Vagina (tissue), 2 donors: ENCODE data around the gene CAST. TPM values are rescaled to one million over a fixed set of nuclear protein-coding genes. Genes with fewer than 3 reads are reported as not detected.

Experiments
- DNase-seq, 2 donors: peaks; one replicate each; pipeline ENCODE4 v3.0.0-alpha.2; 2017; ENCODE audit errors: extremely low spot score in 2 of 2
- H3K27ac ChIP-seq: fragments of 200-600 bp; sonication (generic); one replicate; pipeline ENCODE4 v1.5.1; 2019
- H3K27me3 ChIP-seq: fragments of 200-600 bp; sonication (generic); one replicate; pipeline ENCODE4 v1.5.1; 2019
- H3K36me3 ChIP-seq, 2 donors: fragments of 200-600 bp; sonication (generic); one replicate each; pipeline ENCODE4 v1.5.1; 2017 to 2019
- H3K4me1 ChIP-seq: fragments of 200-600 bp; sonication (generic); one replicate; pipeline ENCODE4 v1.5.1; 2019
- H3K4me3 ChIP-seq, 2 donors: fragments of 200-600 bp; sonication (generic); 1 replicate in 1 of 2; 2 replicates in 1 of 2; pipeline ENCODE4 v1.5.1; 2016 to 2019
- H3K9me3 ChIP-seq: fragments of 200-600 bp; sonication (generic); one replicate; pipeline ENCODE4 v1.5.1; 2019
- CTCF ChIP-seq, 3 experiments: fragments of 450-650 bp in 2 of 3; fragments of 200-600 bp in 1 of 3; sonication (generic) in 1 of 3; IDR thresholded peaks; one replicate each; pipeline ENCODE4 v1.5.1; 2017 to 2019; ENCODE audit warnings: antibody characterized with exemption in 3 of 3, mild to moderate bottlenecking in 2 of 3, moderate library complexity in 2 of 3
- POLR2A ChIP-seq, 2 donors: fragments of 450-650 bp; IDR thresholded peaks; one replicate each; pipeline ENCODE4 v1.6.1; 2017; ENCODE audit warnings: antibody characterized with exemption in 2 of 2, mild to moderate bottlenecking in 2 of 2, moderate library complexity in 2 of 2
- POLR2AphosphoS5 ChIP-seq, 2 donors: sonication (generic); formaldehyde crosslinking; IDR thresholded peaks; one replicate each; pipeline ENCODE4 v1.9.0; 2017; ENCODE audit warnings: antibody characterized with exemption in 2 of 2, mild to moderate bottlenecking in 2 of 2, low read depth in 1 of 2; ENCODE audit not compliant: insufficient read depth in 1 of 2
- intact Hi-C: fragments of 100-400 bp; cut with DNase I; formaldehyde crosslinking; loops from one replicate; pipeline ENCODE4 v1.15.1; 2023
- total RNA-seq: library from RNA; depleted of rRNA; stranded (reverse); fragments of >200 nt; gene quantifications from one replicate; pipeline ENCODE4 v1.2.3, GENCODE V29; 2016

CAST gene
- total RNA-seq, 1 donor from 2014 or later, result 309 TPM

DNA sequence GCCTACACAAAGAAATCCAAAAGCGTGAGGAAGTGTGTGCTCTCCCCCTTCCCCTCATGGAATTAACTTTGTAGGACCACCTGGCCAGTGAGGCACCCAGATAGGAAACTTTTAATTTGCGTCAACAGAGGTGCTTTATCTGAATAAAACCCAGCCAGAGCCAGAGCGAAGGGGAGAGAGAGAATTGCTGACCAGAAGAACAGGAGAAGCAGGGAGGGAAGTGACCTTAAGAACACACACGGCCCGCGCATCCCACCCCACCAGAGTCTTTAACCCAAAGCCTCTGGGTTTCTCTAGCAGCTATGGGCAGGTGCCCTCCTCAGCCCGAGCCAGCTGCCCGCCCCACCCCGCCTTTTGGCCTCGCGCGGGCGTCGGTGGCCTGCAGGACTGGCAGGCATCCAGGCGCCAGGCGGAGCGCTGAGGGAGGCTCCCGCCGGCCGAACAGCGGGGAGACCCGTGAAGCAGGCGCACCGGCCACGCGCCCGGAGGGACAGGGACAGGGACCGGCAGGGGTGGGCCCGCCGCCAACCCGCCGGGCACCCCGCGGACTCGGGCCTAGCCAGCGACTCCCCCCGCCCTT lies 145.0 kb downstream of the CAST start:
- no peak for DNase-seq
- Histone ChIP-seq H3K4me3 (peak overlapping the region; percentile 65 to 91), H3K4me1 (peaks cover 18% of the 10 kb centered on the region), H3K27me3 (no peaks in the 10 kb centered on the region), H3K27ac (peak overlapping the region; percentile 100), H3K36me3 (no peaks in the 10 kb centered on the region), H3K9me3 (no peaks in the 10 kb centered on the region)
- intact Hi-C loops, result no loop called here
- TF ChIP-seq POLR2A (IDR thresholded peaks at IDR 0.05), result peak in 1 of 2 donors; percentile 4
- no peak for TF ChIP-seq CTCF (IDR thresholded peaks at IDR 0.05)
- no peak for TF ChIP-seq POLR2AphosphoS5 (IDR thresholded peaks at IDR 0.05; ENCODE audit: insufficient read depth in 1 of 2, low read depth in 1 of 2)

GRCh38 chr5:96808541-96808828 lies 146.3 kb downstream of the CAST start:
- intact Hi-C loops, result no loop called here
- H3K4me1 ChIP-seq, result peaks cover 18% of the 10 kb centered on the region

DNA sequence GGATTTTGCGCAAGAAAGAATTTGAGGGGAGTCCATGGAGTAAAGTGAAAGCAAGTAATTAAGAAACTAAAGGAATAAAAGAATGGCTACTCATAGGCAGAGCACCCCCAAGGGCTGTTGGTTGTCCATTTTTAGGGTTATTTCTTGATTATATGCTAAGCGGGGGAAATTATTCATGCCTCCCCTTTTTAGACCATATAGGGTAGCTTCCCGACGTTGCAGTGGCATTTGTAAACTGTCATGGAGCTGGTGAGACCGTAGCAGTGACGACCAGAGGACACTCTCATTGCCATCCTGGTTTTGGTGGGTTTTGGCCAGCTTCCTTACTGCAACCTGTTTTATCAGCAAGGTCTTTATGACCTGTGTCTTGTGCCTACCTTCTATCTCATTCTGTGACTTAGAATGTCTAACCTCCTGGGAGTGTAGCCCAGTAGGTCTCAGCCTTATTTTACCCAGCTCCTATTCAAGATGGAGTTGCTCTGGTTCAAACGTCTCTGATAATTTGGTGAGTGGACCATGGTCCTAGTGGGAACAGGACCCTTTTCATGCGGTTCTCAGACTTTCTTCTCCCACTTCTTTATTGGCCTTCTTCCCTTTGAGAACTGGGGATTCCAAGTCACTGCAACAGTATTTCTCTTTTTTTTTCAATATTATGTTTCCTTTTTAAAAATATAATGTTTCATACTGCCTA lies 146.8 kb downstream of the CAST start:
- H3K4me3 ChIP-seq, result peak overlapping the region; percentile 65 to 91
- intact Hi-C loops, result no loop called here

More at GRCh38 chr5:96808541-96808828, 146.3 kb downstream of the CAST start:
- H3K27me3 ChIP-seq, result no peaks in the 10 kb centered on the region
- H3K9me3 ChIP-seq, result no peaks in the 10 kb centered on the region
- H3K36me3 ChIP-seq, result no peaks in the 10 kb centered on the region
- DNase-seq, result no peak
- TF ChIP-seq CTCF (IDR thresholded peaks at IDR 0.05), result no peak
- no peak for TF ChIP-seq POLR2A (IDR thresholded peaks at IDR 0.05)
- no peak for TF ChIP-seq POLR2AphosphoS5 (IDR thresholded peaks at IDR 0.05; ENCODE audit: insufficient read depth in 1 of 2, low read depth in 1 of 2)
- peak overlapping the region; percentile 100 for H3K27ac ChIP-seq
- H3K4me3 ChIP-seq, result peak overlapping the region; percentile 65 to 91

DNA sequence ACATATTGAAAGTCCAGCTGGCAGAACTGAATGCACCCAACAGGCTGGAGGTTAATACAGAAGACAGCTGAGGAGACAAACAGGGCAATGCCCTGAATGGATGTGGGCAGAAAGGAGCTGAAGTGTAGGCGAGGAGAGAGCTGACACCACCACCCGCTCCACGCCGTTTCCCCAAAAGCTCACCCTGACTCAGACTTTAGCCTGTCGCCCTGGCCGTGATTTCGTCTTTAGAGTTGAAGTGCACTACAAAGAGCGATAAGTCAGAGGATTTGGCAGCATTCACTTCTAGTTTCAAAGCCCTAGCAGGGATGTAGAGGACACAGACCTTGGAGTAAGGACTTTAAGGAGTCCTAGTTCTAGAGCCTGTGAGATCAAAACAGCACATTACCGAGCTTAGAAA lies 147.7 kb downstream of the CAST start:
- Histone ChIP-seq H3K9me3 (no peaks in the 10 kb centered on the region), H3K27ac (no peak overlapping the region), H3K4me3 (no peak overlapping the region), H3K27me3 (no peaks in the 10 kb centered on the region), H3K4me1 (peaks cover 18% of the 10 kb centered on the region), H3K36me3 (no peaks in the 10 kb centered on the region)
- intact Hi-C loops, result no loop called here
- DNase-seq, result no peak
- TF ChIP-seq CTCF (IDR thresholded peaks at IDR 0.05), result no peak
- no peak for TF ChIP-seq POLR2AphosphoS5 (IDR thresholded peaks at IDR 0.05; ENCODE audit: insufficient read depth in 1 of 2, low read depth in 1 of 2)
- no peak for TF ChIP-seq POLR2A (IDR thresholded peaks at IDR 0.05)

More for the DNA sequence above, 146.8 kb downstream of the CAST start:
- H3K27me3 ChIP-seq, result no peaks in the 10 kb centered on the region
- peaks cover 18% of the 10 kb centered on the region for H3K4me1 ChIP-seq
- TF ChIP-seq CTCF (IDR thresholded peaks at IDR 0.05) (no peak), POLR2A (IDR thresholded peaks at IDR 0.05) (no peak), POLR2AphosphoS5 (IDR thresholded peaks at IDR 0.05; ENCODE audit: insufficient read depth in 1 of 2, low read depth in 1 of 2) (no peak)
- H3K9me3 ChIP-seq, result no peaks in the 10 kb centered on the region
- DNase-seq, result no peak
- peak overlapping the region; percentile 100 for H3K27ac ChIP-seq
- H3K36me3 ChIP-seq, result no peaks in the 10 kb centered on the region

DNA sequence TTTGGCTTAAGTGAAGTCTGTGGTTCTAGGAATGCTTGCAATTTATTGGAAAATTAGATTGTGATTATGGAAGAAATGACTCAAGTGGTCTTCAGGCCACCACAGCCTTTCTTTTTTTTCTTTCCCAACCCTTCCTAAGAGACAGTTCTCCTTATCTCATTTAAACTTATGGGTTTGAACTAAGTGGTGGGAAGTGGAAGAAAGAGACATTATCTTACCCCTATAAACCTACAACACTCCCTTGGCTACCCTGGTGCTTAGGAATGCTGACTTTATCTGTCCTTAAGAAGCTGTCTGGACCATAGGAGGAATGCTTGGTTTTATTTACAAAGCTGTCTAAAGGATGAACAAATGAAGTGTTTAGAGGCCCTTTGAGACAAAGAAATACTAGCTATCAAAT lies 150.7 kb downstream of the CAST start:
- TF ChIP-seq POLR2A (IDR thresholded peaks at IDR 0.05), result no peak
- TF ChIP-seq CTCF (IDR thresholded peaks at IDR 0.05), result no peak
- no peak for TF ChIP-seq POLR2AphosphoS5 (IDR thresholded peaks at IDR 0.05; ENCODE audit: insufficient read depth in 1 of 2, low read depth in 1 of 2)
- no peaks in the 10 kb centered on the region for H3K27me3 ChIP-seq
- intact Hi-C loops, result no loop called here
- H3K4me3 ChIP-seq, result no peak overlapping the region
- no peak for DNase-seq
- H3K27ac ChIP-seq, result no peak overlapping the region
- peaks cover 6% of the 10 kb centered on the region for H3K4me1 ChIP-seq
- no peaks in the 10 kb centered on the region for H3K9me3 ChIP-seq
- H3K36me3 ChIP-seq, result no peaks in the 10 kb centered on the region
